Measurements from ENCODE around the gene CALY.
A peak's percentile ranks its signal among the peaks of the same experiment; 100 is the strongest.

The CALY gene

GRCh38 chr10:133309100-133309719 lies 27.5 kb downstream of the CALY start:
- H3K27ac Mint-ChIP-seq = peak overlapping the region; percentile 100
- H3K4me1 Mint-ChIP-seq = peaks cover 20% of the 10 kb centered on the region
- H3K4me3 Mint-ChIP-seq = peak overlapping the region; percentile 83
- ATAC-seq (ENCODE audit: low read depth) (peak; percentile 70), DNase-seq (ENCODE audit: low spot score in 2 of 2) (peak in 1 of 2 donors; percentile 96)
- peaks cover 12% of the 10 kb centered on the region for H3K36me3 Mint-ChIP-seq
- H3K27me3 Mint-ChIP-seq = no peaks in the 10 kb centered on the region
- no peaks in the 10 kb centered on the region for H3K9me3 Mint-ChIP-seq

DNA sequence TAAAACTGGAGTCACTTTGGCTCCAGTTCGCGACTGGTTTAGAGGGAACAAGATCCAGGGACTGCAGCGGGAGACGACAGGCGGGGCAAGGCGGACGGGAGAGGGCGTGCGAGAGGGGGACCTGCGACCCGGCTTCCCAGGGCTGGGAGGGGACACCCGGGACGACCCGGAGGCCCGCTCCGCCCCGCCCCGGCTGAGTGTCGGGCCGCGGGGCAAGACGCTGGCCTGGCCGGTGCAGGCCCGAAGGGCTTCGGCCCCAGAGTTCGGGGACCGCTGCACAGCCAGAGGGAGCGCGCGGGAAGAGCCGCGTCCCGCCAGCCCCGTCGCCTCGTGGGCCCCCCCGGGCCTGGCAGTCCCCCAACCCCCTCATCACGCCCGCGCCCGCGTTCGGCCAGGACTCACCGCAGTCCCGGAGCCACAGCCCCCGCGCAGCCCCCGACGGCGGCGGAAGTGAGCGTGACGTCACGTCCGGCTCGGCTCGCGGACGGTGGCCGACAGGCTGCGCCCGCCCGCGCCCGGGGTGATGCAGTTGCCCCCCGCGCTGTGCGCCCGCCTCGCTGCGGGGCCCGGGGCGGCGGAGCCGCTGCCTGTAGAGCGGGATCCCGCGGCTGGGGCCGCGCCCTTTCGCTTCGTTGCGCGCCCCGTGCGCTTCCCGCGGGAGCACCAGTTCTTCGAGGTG lies 28.1 kb downstream of the CALY start, which contains the start of the genes TUBGCP2 and ZNF511:
Gene TUBGCP2, minus strand, starts transcription at position 452 of the 679 bp plus-strand sequence. CDS start 5,931 bp downstream, outside the sequence.
Gene ZNF511, plus strand, starts transcription at position 494 of the 679 bp plus-strand sequence. Its CDS starts 30 bp downstream, at position 524.
- H3K4me3 Mint-ChIP-seq = peak within 1 kb of the TSS; percentile 98
- H3K9me3 Mint-ChIP-seq = no peaks in the 10 kb centered on the region
- peak; percentile 69 for ATAC-seq (ENCODE audit: low read depth)
- peak; percentile 94 to 98 for DNase-seq (ENCODE audit: low spot score in 2 of 2)
- peaks cover 18% of the 10 kb centered on the region for H3K4me1 Mint-ChIP-seq
- peaks cover 12% of the 10 kb centered on the region for H3K36me3 Mint-ChIP-seq
- no peaks in the 10 kb centered on the region for H3K27me3 Mint-ChIP-seq
- H3K27ac Mint-ChIP-seq = peak within 1 kb of the TSS; percentile 100

GRCh38 chr10:133307776-133308420 lies 28.8 kb downstream of the CALY start:
- H3K4me3 Mint-ChIP-seq = peak overlapping the region; percentile 98
- H3K4me1 Mint-ChIP-seq = peaks cover 18% of the 10 kb centered on the region
- DNase-seq (ENCODE audit: low spot score in 2 of 2) (peak; percentile 79 to 83), ATAC-seq (ENCODE audit: low read depth) (peak; percentile 44)
- no peaks in the 10 kb centered on the region for H3K27me3 Mint-ChIP-seq
- no peaks in the 10 kb centered on the region for H3K9me3 Mint-ChIP-seq
- peak overlapping the region; percentile 100 for H3K27ac Mint-ChIP-seq
- peaks cover 12% of the 10 kb centered on the region for H3K36me3 Mint-ChIP-seq

DNA sequence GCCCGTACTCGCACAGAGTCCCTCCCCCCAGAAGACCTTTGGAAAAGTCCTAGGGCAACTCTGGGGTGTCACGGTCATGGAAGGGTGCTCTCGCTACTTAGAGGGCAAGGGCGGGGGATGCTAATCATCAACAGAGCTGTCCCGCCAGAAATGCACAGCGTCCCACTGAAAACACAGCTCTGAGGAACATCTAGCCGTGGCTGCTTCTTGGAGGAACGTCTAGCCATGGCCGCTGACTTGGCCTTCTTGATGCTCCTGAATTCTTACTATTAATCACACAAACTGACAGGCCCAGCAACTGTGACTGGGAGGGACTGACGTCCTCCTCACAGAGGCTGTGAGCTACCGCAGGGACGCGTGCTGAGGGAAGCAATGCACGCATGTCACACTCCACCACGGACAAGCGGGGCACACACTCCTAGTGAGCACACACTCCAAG lies 29.7 kb downstream of the CALY start:
- no peaks in the 10 kb centered on the region for H3K9me3 Mint-ChIP-seq
- H3K36me3 Mint-ChIP-seq = peaks cover 14% of the 10 kb centered on the region
- peak overlapping the region; percentile 100 for H3K27ac Mint-ChIP-seq
- no peak for DNase-seq (ENCODE audit: low spot score in 2 of 2)
- ATAC-seq (ENCODE audit: low read depth) = no peak
- H3K27me3 Mint-ChIP-seq = no peaks in the 10 kb centered on the region
- peak overlapping the region; percentile 98 for H3K4me3 Mint-ChIP-seq
- H3K4me1 Mint-ChIP-seq = peaks cover 23% of the 10 kb centered on the region

- peak overlapping the region; percentile 100 for H3K27ac Mint-ChIP-seq
- H3K4me1 Mint-ChIP-seq = peaks cover 23% of the 10 kb centered on the region
- H3K9me3 Mint-ChIP-seq = no peaks in the 10 kb centered on the region
- H3K27me3 Mint-ChIP-seq = no peaks in the 10 kb centered on the region
- DNase-seq (ENCODE audit: low spot score in 2 of 2) = no peak
- ATAC-seq (ENCODE audit: low read depth) = no peak
- peak overlapping the region; percentile 8 for H3K4me3 Mint-ChIP-seq
- peaks cover 13% of the 10 kb centered on the region for H3K36me3 Mint-ChIP-seq
Observed at GRCh38 chr10:133306097-133306476, 30.6 kb downstream of the CALY start.

- ATAC-seq (ENCODE audit: low read depth) (no peak), DNase-seq (ENCODE audit: low spot score in 2 of 2) (no peak)
- no peak overlapping the region for H3K4me3 Mint-ChIP-seq
- peaks cover 23% of the 10 kb centered on the region for H3K4me1 Mint-ChIP-seq
- no peaks in the 10 kb centered on the region for H3K27me3 Mint-ChIP-seq
- H3K27ac Mint-ChIP-seq = peak overlapping the region; percentile 51
- peaks cover 30% of the 10 kb centered on the region for H3K36me3 Mint-ChIP-seq
- H3K9me3 Mint-ChIP-seq = no peaks in the 10 kb centered on the region
Observed at GRCh38 chr10:133303206-133303605, 33.5 kb downstream of the CALY start.

DNA sequence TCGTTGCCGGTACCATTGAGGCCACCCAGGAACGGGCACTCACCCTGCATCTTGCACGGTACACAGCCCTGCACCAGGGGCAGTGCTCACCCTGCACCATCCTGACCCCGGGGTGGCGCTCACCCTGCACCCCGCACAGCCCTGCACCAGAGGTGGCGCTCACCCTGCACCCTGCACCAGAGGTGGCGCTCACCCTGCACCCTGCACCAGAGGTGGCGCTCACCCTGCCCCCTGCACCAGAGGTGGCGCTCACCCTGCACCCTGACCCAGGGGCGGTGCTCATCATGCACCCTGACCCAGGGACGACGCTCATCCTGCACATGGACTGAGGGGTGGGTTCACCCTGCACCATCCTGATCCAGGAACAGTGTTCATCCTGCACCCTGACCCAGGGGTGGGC lies 34.5 kb downstream of the CALY start:
- no peak overlapping the region for H3K4me3 Mint-ChIP-seq
- peaks cover 18% of the 10 kb centered on the region for H3K4me1 Mint-ChIP-seq
- ATAC-seq (ENCODE audit: low read depth) (no peak), DNase-seq (ENCODE audit: low spot score in 2 of 2) (no peak)
- no peak overlapping the region for H3K27ac Mint-ChIP-seq
- H3K36me3 Mint-ChIP-seq = peaks cover 34% of the 10 kb centered on the region
- H3K27me3 Mint-ChIP-seq = no peaks in the 10 kb centered on the region
- H3K9me3 Mint-ChIP-seq = no peaks in the 10 kb centered on the region

- Mint-ChIP-seq H3K36me3 (peaks cover 35% of the 10 kb centered on the region), H3K27ac (no peak overlapping the region), H3K9me3 (no peaks in the 10 kb centered on the region), H3K27me3 (no peaks in the 10 kb centered on the region), H3K4me3 (no peak overlapping the region), H3K4me1 (peaks cover 7% of the 10 kb centered on the region)
- ATAC-seq (ENCODE audit: low read depth) = no peak
- no peak for DNase-seq (ENCODE audit: low spot score in 2 of 2)
Observed at GRCh38 chr10:133299738-133300137, 37.0 kb downstream of the CALY start.

GRCh38 chr10:133299224-133299623 lies 37.5 kb downstream of the CALY start:
- peaks cover 38% of the 10 kb centered on the region for H3K36me3 Mint-ChIP-seq

GRCh38 chr10:133298466-133298865 lies 38.2 kb downstream of the CALY start:
- Mint-ChIP-seq H3K9me3 (no peaks in the 10 kb centered on the region), H3K27ac (no peak overlapping the region), H3K36me3 (peaks cover 38% of the 10 kb centered on the region), H3K4me1 (peaks cover 5% of the 10 kb centered on the region), H3K4me3 (no peak overlapping the region), H3K27me3 (no peaks in the 10 kb centered on the region)
- ATAC-seq (ENCODE audit: low read depth) (no peak), DNase-seq (ENCODE audit: low spot score in 2 of 2) (no peak)

More at GRCh38 chr10:133299224-133299623, 37.5 kb downstream of the CALY start:
- no peak for DNase-seq (ENCODE audit: low spot score in 2 of 2)
- Mint-ChIP-seq H3K4me1 (peaks cover 7% of the 10 kb centered on the region), H3K27ac (no peak overlapping the region), H3K9me3 (no peaks in the 10 kb centered on the region), H3K4me3 (no peak overlapping the region), H3K27me3 (no peaks in the 10 kb centered on the region)
- ATAC-seq (ENCODE audit: low read depth) = no peak

DNA sequence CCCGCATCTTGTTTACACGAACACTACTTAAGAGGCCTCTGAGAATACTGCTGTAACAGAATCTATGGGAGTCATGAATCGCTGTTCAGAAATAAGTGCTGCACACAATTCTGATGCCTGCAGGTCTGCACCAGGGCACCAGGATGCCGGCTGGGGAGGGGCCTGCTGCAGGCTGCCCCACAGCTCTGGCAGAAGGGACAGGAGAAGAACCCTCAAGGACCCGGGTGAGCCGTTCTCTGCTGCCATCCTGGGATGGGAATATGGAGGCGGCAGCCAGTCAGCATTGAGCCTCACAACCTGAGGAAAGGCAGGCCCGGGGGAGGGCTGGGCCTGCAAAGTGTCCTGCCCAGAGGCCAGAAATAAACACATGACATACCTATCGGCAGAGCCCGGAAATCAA lies 39.2 kb downstream of the CALY start:
- Mint-ChIP-seq H3K27me3 (no peaks in the 10 kb centered on the region), H3K36me3 (peaks cover 35% of the 10 kb centered on the region), H3K27ac (no peak overlapping the region), H3K9me3 (no peaks in the 10 kb centered on the region), H3K4me3 (no peak overlapping the region), H3K4me1 (peaks cover 2% of the 10 kb centered on the region)
- ATAC-seq (ENCODE audit: low read depth) (no peak), DNase-seq (ENCODE audit: low spot score in 2 of 2) (no peak)

- Mint-ChIP-seq H3K9me3 (no peaks in the 10 kb centered on the region), H3K4me1 (no peaks in the 10 kb centered on the region), H3K27ac (no peak overlapping the region), H3K4me3 (no peak overlapping the region), H3K27me3 (no peaks in the 10 kb centered on the region), H3K36me3 (peaks cover 28% of the 10 kb centered on the region)
- ATAC-seq (ENCODE audit: low read depth) = no peak
- DNase-seq (ENCODE audit: low spot score in 2 of 2) = no peak
Observed at GRCh38 chr10:133295426-133296320, 41.0 kb downstream of the CALY start.

DNA sequence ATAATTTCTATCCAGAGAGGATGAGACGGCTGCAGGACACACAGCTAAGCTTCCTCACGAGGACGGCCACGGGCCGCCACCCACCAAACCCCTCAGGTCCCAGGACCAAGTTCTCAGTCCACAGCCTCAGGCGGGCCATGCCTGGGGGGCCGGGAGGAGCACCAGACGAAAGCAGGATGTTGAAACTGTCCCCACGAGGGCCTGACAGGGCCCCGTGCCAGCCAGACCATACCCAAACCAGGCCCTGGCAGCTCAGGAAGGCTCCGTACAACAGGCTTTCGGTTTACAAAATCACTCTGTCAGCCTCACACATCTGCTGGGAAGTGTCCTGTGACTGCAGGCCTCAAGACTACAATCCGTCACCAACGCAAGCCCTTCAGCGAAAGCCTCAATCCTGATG lies 42.5 kb downstream of the CALY start:
- H3K9me3 Mint-ChIP-seq = no peaks in the 10 kb centered on the region
- no peak overlapping the region for H3K4me3 Mint-ChIP-seq
- no peak for ATAC-seq (ENCODE audit: low read depth)
- no peaks in the 10 kb centered on the region for H3K27me3 Mint-ChIP-seq
- no peak for DNase-seq (ENCODE audit: low spot score in 2 of 2)
- no peak overlapping the region for H3K27ac Mint-ChIP-seq
- H3K36me3 Mint-ChIP-seq = peaks cover 21% of the 10 kb centered on the region
- H3K4me1 Mint-ChIP-seq = no peaks in the 10 kb centered on the region

Measured in memory B cell (primary cell).